GM18499 (cell line): Measurements from ENCODE around the gene RNF40.
"Not testable (repeated sequence)": the region's sequence is repeated elsewhere in the genome, so short reads cannot be mapped to it uniquely, and the experiment has no call there.

Experiments used
- ATAC-seq: cut with Tn5 transposase; IDR thresholded peaks from one replicate; pipeline ENCODE4 v1.9.1; 2021; ENCODE audit warnings: moderate number of reproducible peaks; ENCODE audit not compliant: insufficient read depth, unreplicated experiment

The RNF40 gene

GRCh38 chr16:30805370-30806169, 43.4 kb downstream of the RNF40 start:
- ATAC-seq = no peak

- no peak for ATAC-seq
Observed at GRCh38 chr16:30808146-30808545, 46.0 kb downstream of the RNF40 start.

- not testable (repeated sequence) for ATAC-seq
Observed at GRCh38 chr16:30808890-30809426, 46.8 kb downstream of the RNF40 start.

GRCh38 chr16:30809675-30810074, 47.6 kb downstream of the RNF40 start:
- not testable (repeated sequence) for ATAC-seq

- no peak for ATAC-seq
Observed at GRCh38 chr16:30813821-30814189, 51.7 kb downstream of the RNF40 start.

GRCh38 chr16:30816769-30817168, 54.6 kb downstream of the RNF40 start:
- ATAC-seq = no peak

GRCh38 chr16:30820952-30821421, 58.9 kb downstream of the RNF40 start:
- ATAC-seq = no peak

GRCh38 chr16:30821441-30821840, 59.3 kb downstream of the RNF40 start:
- not testable (repeated sequence) for ATAC-seq

- ATAC-seq = no peak
Observed at GRCh38 chr16:30821891-30822290, 59.8 kb downstream of the RNF40 start.
